ENCODE results near the gene ENGASE. TPM values are rescaled to one million over a fixed set of nuclear protein-coding genes. Genes with fewer than 3 reads are reported as not detected.

The ENGASE gene
- total RNA-seq, 2 experiments from 2014 or later = 28.5 to 28.9 TPM

DNA sequence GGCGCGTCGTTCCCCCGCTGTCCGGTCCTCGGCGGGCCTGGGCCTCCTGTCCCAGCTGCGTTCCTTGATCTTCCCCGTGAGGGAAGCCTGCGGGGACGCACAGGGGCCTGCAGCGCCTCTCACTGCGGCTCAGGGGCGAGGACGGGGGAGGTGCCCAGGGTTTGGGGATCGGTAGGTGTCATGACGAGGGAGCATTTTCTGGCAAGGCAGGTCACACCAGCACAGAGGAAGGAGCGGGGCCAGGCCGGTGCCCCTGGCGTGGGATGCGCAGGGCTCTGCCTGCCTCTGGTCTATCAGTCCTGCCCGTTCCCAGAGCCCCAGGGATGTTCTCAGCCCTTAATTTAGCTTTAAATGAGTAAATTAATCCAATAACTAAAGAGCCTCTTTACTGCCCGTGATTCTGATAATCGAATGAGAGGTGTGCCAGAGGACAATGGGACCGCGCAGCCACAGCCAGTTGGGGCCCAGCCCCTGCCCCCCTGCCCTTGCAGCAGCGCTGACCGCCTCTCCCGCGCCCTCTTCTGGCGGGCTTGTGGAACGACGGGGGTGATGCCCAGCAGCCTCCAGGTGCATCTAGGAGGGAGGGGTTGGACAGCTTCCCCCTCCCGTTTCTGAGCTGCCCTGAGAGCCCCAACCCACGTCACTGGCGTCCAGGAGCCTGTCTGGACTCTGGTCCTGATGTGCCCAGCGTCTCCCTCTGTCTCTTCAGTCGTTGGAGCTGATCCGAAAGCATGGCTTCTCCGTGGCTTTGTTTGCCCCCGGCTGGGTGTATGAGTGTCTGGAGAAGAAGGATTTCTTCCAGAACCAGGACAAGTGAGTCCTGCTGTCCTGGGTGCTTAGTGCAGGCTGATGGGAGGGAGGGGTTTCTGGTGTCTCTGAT, 7.9 kb downstream of the ENGASE start:
- Mint-ChIP-seq H3K27ac (no peak overlapping the region), H3K4me3 (no peak overlapping the region), H3K36me3 (ENCODE audit: low read depth) (peaks cover 10% of the 10 kb centered on the region), H3K4me1 (no peaks in the 10 kb centered on the region), H3K9me3 (no peaks in the 10 kb centered on the region), H3K27me3 (no peaks in the 10 kb centered on the region)
- POLR2A ChIA-PET = no interaction called here
- peak; percentile 54 for DNase-seq
- CTCF ChIA-PET = interaction anchor here (1.0 kb wide), 2 partner anchors 23 to 37 kb away, joined by 3 to 5 read pairs; no protein-coding TSS in a partner anchor

DNA sequence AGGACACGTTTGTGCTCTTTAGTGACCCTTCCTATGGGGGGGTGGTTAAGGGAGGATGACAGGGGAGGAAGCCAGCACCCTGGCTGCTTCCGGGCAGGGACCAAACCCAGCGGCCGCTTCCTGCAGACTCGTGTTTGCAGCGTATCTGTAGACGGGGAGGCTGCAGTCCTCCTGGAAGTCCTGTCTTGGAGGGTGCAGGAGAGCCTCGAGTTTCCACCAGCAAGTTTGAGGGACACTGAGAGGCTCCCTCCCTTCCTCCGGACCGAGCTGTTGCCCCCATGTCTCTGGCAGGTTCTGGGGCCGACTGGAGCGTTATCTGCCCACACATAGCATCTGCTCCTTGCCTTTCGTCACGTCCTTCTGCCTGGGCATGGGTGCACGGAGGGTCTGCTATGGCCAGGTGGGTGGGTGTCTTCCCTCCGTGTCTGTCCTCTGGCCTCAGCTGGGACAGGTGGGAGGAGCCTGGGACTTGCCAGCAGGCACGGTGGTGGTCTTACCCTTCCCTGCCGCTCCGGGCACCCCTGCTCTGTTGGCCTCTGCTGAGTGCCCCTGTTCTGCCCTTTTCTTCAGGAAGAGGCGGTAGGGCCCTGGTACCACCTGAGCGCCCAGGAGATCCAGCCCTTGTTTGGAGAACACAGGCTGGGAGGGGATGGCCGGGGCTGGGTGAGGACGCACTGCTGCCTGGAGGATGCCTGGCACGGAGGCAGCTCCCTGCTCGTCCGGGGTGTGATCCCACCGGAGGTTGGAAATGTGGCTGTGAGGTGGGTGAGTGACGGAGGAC, 8.8 kb downstream of the ENGASE start:
- H3K36me3 Mint-ChIP-seq (ENCODE audit: low read depth) = peaks cover 10% of the 10 kb centered on the region
- POLR2A ChIA-PET = no interaction called here
- H3K27ac Mint-ChIP-seq = no peak overlapping the region
- CTCF ChIA-PET = interaction anchor here (1.0 to 1.6 kb wide), 3 partner anchors 24 to 309 kb away, joined by 3 to 5 read pairs (median 4); no protein-coding TSS in a partner anchor
- no peaks in the 10 kb centered on the region for H3K9me3 Mint-ChIP-seq
- H3K4me3 Mint-ChIP-seq = no peak overlapping the region
- no peaks in the 10 kb centered on the region for H3K4me1 Mint-ChIP-seq
- H3K27me3 Mint-ChIP-seq = no peaks in the 10 kb centered on the region
- no peak for DNase-seq

DNA sequence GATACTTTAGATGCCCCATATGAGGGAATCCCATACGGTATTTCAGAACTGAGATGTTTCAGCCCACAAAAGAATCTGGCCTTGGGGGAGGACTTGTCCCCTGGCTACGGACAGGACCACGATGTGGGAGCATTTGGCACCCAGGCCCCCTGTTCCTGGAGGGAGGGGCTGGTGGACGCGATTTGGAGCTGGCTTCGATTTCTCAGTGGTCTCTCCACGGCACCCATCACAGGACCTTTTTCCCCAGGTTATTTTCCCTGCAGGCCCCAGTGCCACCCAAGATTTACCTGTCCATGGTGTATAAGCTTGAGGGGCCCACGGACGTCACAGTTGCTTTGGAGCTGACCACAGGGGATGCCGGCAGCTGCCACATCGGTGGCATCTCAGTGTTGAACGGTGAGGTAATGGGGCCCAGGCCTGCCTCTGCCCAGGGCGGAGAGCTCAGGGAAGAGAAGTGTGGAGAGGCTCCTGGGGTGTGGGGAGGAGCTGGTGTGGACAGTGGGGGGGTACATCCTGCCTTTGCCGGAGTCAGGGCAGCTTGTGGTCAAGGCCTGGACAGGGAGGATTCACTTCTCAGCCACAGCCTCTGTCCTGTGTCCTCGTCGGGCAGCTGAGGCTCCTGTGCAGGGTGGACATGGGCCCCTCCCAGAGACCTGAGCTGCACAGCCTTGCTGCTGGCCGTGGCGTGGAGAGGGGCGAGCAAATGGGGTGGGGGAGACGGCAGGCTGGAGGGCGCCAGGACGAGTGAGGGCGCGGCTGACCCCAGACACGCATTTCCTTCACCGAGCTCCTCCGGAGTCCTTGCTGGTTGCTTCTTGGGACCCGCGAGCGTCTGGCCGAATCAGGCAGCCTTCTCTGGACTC, 9.9 kb downstream of the ENGASE start:
- POLR2A ChIA-PET = interaction anchor here (1.0 to 1.8 kb wide), 2 partner anchors 10 kb away, joined by 3 to 5 read pairs; partner anchors contain the start of gene ENGASE
- peaks cover 10% of the 10 kb centered on the region for H3K36me3 Mint-ChIP-seq (ENCODE audit: low read depth)

DNA sequence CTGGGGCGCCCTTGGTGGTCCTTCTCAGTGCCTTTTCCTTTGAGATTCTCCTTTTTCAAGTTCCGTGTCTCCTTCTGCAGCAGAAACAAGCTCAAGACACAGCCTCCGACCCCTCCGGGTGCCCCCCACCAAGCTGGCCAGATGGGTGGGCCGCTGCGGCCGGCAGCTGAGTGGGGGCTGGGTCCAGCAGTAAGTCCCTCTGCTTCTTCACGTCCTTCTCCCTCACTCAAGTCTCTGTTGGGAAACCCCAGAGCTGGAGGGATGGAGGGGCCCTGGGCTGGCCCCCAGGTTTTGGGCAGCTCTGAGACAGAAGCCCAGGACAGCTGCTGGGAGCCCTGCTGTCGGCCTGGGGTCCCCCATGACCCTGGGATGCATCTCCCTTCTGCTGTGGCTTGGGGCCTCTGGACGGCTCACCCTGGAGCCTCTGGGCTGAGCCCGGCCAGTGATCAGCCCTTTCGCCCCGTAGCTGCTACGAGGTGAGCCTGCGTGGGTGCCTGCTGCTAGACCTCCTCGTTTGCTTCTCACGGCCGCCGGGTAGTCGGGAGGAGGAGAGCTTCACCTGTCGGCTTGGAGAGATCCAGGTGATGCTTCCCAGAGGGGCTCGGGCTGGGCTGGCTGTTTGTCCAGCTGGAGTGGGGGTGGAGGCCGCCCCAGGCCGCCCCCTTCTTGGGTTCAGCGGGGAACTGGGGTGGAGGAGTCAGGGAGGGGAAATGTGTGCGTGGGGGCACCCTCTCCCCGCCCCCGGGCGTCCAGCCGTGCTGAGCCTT, 10.7 kb downstream of the ENGASE start:
- POLR2A ChIA-PET = interaction anchor here (1.0 to 1.8 kb wide), 2 partner anchors 10 to 11 kb away, joined by 3 to 5 read pairs; partner anchors contain the start of gene ENGASE
- DNase-seq = no peak
- H3K4me1 Mint-ChIP-seq = no peaks in the 10 kb centered on the region

More for the DNA sequence above, 9.9 kb downstream of the ENGASE start:
- no peak overlapping the region for H3K4me3 Mint-ChIP-seq
- H3K9me3 Mint-ChIP-seq = no peaks in the 10 kb centered on the region
- DNase-seq = no peak
- no peaks in the 10 kb centered on the region for H3K27me3 Mint-ChIP-seq
- H3K4me1 Mint-ChIP-seq = no peaks in the 10 kb centered on the region
- CTCF ChIA-PET = interaction anchor here (0.7 to 1.6 kb wide), 4 partner anchors 18 to 316 kb away, joined by 3 to 5 read pairs (median 4); no protein-coding TSS in a partner anchor
- no peak overlapping the region for H3K27ac Mint-ChIP-seq

DNA sequence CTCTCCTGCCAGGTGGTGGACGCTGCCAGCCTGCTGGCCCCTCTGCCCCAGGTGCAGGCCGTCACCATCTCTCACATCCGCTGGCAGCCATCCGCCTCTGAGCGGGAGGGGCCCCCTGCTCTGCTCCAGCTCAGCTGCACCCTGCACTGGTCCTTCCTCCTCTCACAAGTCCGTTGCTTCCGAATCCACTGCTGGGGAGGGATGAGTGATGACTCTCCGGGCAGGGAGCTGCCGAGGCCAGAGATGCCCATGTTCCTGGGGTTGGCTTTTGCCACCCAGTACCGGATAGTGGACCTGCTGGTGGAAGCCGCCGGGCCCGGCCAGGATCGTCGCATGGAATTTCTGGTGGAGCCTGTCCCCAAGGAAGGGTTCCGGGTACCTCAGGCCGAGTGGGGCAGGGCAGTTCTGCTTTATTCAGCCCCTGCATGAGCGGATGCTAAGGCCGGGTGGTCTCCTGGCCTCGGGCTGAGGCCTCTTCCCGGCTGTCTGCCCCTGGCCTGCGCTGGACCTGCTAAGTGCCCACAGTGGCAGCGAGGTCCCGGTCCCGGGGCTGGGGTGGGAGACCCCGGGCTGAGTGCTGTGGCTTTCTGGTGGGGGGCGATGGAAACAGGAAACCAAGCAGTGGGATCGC, 11.4 kb downstream of the ENGASE start:
- Mint-ChIP-seq H3K27me3 (no peaks in the 10 kb centered on the region), H3K4me1 (no peaks in the 10 kb centered on the region), H3K27ac (no peak overlapping the region), H3K4me3 (no peak overlapping the region), H3K9me3 (no peaks in the 10 kb centered on the region), H3K36me3 (ENCODE audit: low read depth) (peaks cover 4% of the 10 kb centered on the region)
- DNase-seq = no peak
- ChIA-PET CTCF (interaction anchor here (0.7 kb wide), 1 partner anchor 12 kb away, joined by 4 read pairs; no protein-coding TSS in a partner anchor), POLR2A (interaction anchor here (1.0 kb wide), 1 partner anchor 9 kb away, joined by 3 read pairs; no protein-coding TSS in a partner anchor)

More for the DNA sequence above, 10.7 kb downstream of the ENGASE start:
- CTCF ChIA-PET = interaction anchor here (0.7 to 1.6 kb wide), 4 partner anchors 12 to 316 kb away, joined by 3 to 5 read pairs (median 4); no protein-coding TSS in a partner anchor
- no peak overlapping the region for H3K4me3 Mint-ChIP-seq
- peaks cover 9% of the 10 kb centered on the region for H3K36me3 Mint-ChIP-seq (ENCODE audit: low read depth)
- no peaks in the 10 kb centered on the region for H3K9me3 Mint-ChIP-seq
- H3K27me3 Mint-ChIP-seq = no peaks in the 10 kb centered on the region
- no peak overlapping the region for H3K27ac Mint-ChIP-seq

DNA sequence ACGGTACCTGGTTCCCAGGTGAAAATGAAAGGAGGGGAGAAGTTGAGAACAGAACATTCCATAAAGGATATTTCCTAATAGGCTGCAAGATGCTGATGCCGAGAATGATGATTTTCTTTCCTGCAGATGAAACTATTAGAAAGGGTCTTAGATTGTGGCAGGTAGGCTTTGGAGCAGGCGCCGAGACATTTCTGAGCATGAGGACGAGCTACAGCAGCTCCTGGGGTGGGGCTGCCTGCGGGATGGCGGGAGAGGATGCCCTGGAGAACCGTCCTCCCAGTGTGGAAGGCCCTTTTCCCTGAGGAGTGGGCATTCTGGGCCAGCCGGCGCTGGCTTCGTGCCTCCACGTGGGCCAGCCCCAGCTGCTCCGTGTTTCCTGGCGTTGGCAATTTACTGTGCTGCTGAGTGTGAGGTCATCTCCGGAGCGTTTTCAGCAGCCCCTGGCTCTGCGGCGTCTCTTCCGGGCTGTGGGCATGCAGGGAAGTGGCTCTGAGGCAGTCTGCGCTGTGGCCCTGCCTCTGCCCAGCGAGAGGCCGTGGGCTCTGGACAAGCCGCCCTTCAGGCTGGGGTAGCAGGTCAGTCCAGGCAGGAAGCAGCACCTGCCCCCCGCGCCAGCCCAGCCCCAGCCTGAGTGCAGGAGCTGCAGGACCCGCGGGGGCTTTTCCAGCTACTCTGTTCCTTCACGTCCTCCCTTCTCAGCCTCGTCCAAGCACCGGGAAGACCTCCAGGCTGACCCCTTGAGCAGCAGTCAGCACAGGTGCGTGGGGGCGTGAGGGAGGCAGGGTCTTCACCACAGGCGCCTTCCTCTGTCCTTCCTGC, 12.2 kb downstream of the ENGASE start:
- H3K4me3 Mint-ChIP-seq = no peak overlapping the region

DNA sequence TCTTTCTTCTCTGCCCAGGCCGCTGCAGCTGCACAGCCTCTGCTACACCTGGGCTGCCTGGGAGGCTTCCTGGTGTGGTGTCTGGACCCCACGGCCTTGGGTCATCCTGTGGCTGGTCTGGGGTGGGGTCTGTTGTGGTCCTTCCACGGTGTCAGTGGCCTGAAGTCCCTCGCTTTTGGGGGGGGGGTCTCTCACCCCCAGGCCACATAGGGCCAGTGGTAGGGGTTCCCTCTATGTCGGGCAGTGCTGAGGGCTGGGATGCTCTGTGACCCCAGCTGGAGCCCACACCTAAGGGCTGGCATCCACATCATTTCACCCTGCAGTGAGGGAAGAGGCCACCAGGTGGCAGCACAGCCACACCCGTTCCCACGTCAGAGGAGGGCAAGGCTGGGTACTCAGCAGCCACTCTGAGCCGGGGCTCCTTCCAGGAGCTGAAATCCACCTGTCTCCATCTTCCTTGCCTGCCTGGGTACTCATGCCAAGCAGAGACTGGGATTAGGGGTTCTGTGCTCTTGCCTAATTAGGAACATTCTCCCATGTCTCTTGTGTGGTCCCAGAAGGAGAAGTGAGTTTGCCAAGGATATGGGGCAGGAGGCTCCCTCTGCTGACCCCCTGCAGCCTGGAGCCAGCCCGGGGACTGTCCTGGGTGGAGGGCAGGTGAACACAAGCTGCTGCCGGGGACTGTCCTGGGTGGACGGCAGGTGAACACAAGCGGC, 13.0 kb downstream of the ENGASE start:
- no peaks in the 10 kb centered on the region for H3K36me3 Mint-ChIP-seq (ENCODE audit: low read depth)
- peak; percentile 74 for DNase-seq
- H3K27ac Mint-ChIP-seq = no peak overlapping the region
- peaks cover 4% of the 10 kb centered on the region for H3K4me1 Mint-ChIP-seq
- no peaks in the 10 kb centered on the region for H3K9me3 Mint-ChIP-seq
- H3K27me3 Mint-ChIP-seq = no peaks in the 10 kb centered on the region
- ChIA-PET CTCF (interaction anchor here (0.8 to 3.3 kb wide), 13 partner anchors 10 to 310 kb away, joined by 3 to 17 read pairs (median 4); no protein-coding TSS in a partner anchor), POLR2A (no interaction called here)
- H3K4me3 Mint-ChIP-seq = no peak overlapping the region

More for the DNA sequence above, 12.2 kb downstream of the ENGASE start:
- Mint-ChIP-seq H3K9me3 (no peaks in the 10 kb centered on the region), H3K27me3 (no peaks in the 10 kb centered on the region), H3K27ac (no peak overlapping the region), H3K36me3 (ENCODE audit: low read depth) (peaks cover 2% of the 10 kb centered on the region), H3K4me1 (no peaks in the 10 kb centered on the region)
- DNase-seq = no peak
- POLR2A ChIA-PET = no interaction called here
- CTCF ChIA-PET = interaction anchor here (0.8 to 3.3 kb wide), 9 partner anchors 9 to 310 kb away, joined by 3 to 17 read pairs (median 6); no protein-coding TSS in a partner anchor

DNA sequence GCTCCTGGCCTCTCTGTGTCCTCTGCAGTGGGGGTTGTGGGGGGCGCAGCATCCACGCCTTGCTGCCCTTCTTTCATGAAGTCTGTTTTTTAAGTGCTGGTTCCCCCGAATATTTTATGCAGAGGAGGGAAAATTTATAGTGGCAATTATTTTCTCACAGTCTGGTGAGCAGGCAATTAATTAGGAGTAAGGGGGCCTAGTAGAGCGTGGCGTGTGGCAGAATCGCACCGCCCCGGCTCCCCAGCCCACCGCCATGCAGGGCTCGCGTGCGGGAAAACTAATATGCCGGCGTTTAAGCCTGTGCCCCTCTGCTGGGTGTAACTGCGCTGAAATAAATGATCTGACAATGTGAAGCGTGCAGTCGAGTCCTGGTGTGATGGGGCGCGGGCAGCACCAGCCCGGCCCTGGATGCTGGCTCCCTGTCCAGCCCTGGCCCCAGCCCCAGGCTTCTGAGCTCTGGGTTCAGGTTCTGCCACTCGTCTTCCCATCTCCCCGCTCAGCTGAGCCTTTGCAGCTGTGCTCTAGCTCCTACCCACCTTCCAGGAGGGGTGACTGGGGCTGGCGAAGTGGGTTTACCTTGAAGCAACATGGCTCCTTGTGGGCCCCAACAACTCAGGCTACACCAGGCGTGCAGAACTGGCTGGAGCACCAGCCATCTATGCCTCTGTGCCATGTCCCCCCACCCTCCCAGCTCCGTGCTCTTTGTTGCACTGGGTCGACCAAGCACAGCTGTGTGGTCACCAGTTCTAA, 13.8 kb downstream of the ENGASE start:
- no peak for DNase-seq
- H3K4me1 Mint-ChIP-seq = peaks cover 8% of the 10 kb centered on the region
- peaks cover 1% of the 10 kb centered on the region for H3K27me3 Mint-ChIP-seq
- ChIA-PET POLR2A (interaction anchor here (1.6 kb wide), 1 partner anchor 303 kb away, joined by 4 read pairs; no protein-coding TSS in a partner anchor), CTCF (interaction anchor here (0.8 to 3.3 kb wide), 10 partner anchors 11 to 304 kb away, joined by 3 to 17 read pairs (median 5); no protein-coding TSS in a partner anchor)
- no peak overlapping the region for H3K4me3 Mint-ChIP-seq
- no peak overlapping the region for H3K27ac Mint-ChIP-seq
- H3K36me3 Mint-ChIP-seq (ENCODE audit: low read depth) = no peaks in the 10 kb centered on the region
- no peaks in the 10 kb centered on the region for H3K9me3 Mint-ChIP-seq

DNA sequence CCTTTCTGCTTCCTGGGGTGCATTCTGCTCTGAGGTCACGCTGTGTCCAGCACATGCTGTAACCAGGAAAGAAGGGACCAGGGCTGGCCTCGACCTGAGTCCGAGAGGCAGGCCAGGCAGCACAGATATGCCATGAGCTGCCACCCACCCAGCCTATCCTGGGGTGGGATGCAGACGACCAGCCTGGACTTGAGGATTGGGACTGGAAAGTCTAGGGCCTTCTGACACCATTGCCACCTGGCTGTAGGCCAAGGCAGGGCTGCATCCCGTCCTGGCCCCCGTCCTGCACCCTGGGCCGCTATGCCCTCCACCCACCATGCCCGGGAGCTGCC, 14.3 kb downstream of the ENGASE start:
- POLR2A ChIA-PET = interaction anchor here (1.6 kb wide), 1 partner anchor 303 kb away, joined by 4 read pairs; no protein-coding TSS in a partner anchor
- Mint-ChIP-seq H3K27ac (no peak overlapping the region), H3K27me3 (peaks cover 3% of the 10 kb centered on the region), H3K4me3 (no peak overlapping the region), H3K9me3 (no peaks in the 10 kb centered on the region), H3K36me3 (ENCODE audit: low read depth) (no peaks in the 10 kb centered on the region), H3K4me1 (peaks cover 10% of the 10 kb centered on the region)
- CTCF ChIA-PET = interaction anchor here (1.5 to 3.3 kb wide), 5 partner anchors 16 to 304 kb away, joined by 4 to 17 read pairs (median 4); no protein-coding TSS in a partner anchor
- no peak for DNase-seq
